ENCODE results near the gene ARHGEF19. TPM values are rescaled to one million over a fixed set of nuclear protein-coding genes. Genes with fewer than 3 reads are reported as not detected.

The ARHGEF19 gene
- total and polyA plus RNA-seq, 2 of the 4 experiments (the other 2 are of a cell fraction) = 4.5 to 16.8 TPM

DNA sequence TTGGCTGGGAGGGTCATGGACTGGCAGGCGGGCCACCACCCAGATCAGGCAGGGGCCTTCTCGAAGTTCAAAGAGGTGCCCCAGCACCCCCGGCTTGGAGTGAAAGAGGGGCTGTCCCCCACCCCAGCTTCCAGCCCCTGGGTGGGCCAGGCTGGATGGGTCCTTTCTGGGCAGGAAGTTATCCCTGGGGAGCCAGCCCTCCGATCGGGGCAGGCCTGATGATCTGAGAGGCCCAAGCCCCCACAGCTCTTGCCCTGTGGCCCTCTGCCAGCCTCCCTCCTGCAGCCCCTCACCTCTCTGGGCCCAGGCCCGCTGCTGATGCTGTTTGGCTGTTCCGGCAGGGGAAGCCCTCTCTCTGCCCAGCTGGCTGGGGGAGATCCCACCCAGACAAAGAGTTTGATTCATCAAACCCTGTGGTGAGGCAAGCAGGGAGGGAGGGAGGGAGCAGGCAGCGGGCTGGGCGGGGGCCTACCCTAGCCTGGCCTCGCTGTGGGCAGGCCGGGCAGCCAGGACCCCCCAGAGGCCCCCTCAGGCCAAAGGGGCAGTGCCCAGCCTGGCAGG lies 2.5 kb downstream of the ARHGEF19 start:
- intact Hi-C loops (cut with micrococcal nuclease) = loop anchor here (5.0 kb wide), 2 partner anchors 32 to 157 kb away; partner anchors contain the start of gene SZRD1
- peak overlapping the region; percentile 60 for H2AFZ ChIP-seq (replicated peaks; ENCODE audit: low read length, poor library complexity)

More for the DNA sequence above, 2.5 kb downstream of the ARHGEF19 start:
- Histone ChIP-seq H3K9ac (ENCODE audit: low read depth, low read length) (0 out of 2 replicates have a peak overlapping the region, but pooled peaks have one; percentile 37), H3K4me1 (ENCODE audit: control insufficient read depth, insufficient read depth, low read length) (peaks cover 9% of the 10 kb centered on the region), H3K27me3 (ENCODE audit: control insufficient read depth, insufficient read depth, low read length) (no peaks in the 10 kb centered on the region), H4K91ac (ENCODE audit: insufficient read depth, low read depth, low read length) (peak overlapping the region; percentile 20; the same call in 1 of the 2 replicates), H2BK120ac (ENCODE audit: low read depth, low read length) (0 out of 2 replicates have a peak overlapping the region, but pooled peaks have one; percentile 34), H4K5ac (ENCODE audit: low read depth, low read length) (peak overlapping the region; percentile 69; the same call in 1 of the 2 replicates), H4K20me1 (ENCODE audit: insufficient read depth, low read length) (no peaks in the 10 kb centered on the region), H3K14ac (replicated peaks; ENCODE audit: low read depth, low read length) (no peak overlapping the region), H3K9me3 (ENCODE audit: control insufficient read depth, insufficient read depth, low read length) (no peaks in the 10 kb centered on the region), H3K18ac (ENCODE audit: low read depth, low read length) (peak overlapping the region; percentile 10; the same call in 1 of the 2 replicates), H3K27ac (ENCODE audit: insufficient read depth, low read length) (peak overlapping the region; percentile 36; the same call in 1 of the 2 replicates), H4K8ac (ENCODE audit: low read depth in 2 of 2, low read length in 2 of 2) (peak overlapping the region; percentile 24 to 39; a peak in 2 of 4 replicates), H3K56ac (ENCODE audit: extremely low read depth, insufficient read depth, low read length) (no peak overlapping the region), H2BK20ac (ENCODE audit: low read depth, low read length) (no peak overlapping the region), H2AK5ac (ENCODE audit: low read depth, low read length) (no peak overlapping the region; the same call in 1 of the 2 replicates), H3K36me3 (ENCODE audit: control insufficient read depth, insufficient read depth, low read length) (no peaks in the 10 kb centered on the region), H2AK9ac (replicated peaks; ENCODE audit: low read depth, low read length, poor library complexity) (peak overlapping the region; percentile 44), H3K4ac (ENCODE audit: low read depth, low read length) (peak overlapping the region; percentile 10; the same call in 1 of the 2 replicates), H2BK15ac (ENCODE audit: low read depth, low read length) (no peak overlapping the region), H3K4me3 (ENCODE audit: insufficient read depth, low read depth, low read length) (peak overlapping the region; percentile 17; the same call in 1 of the 2 replicates), H2BK5ac (ENCODE audit: low read depth, low read length, poor library complexity, severe bottlenecking) (no peak overlapping the region), H3K79me1 (ENCODE audit: low read depth in 1 of 2, low read length in 2 of 2) (peaks cover 7 to 12% of the 10 kb centered on the region in 2 experiments; a peak in 3 of 4 replicates), H3K9me1 (ENCODE audit: insufficient read depth, low read length) (peaks cover 6% of the 10 kb centered on the region; the same call in 1 of the 2 replicates), H3K23ac (ENCODE audit: low read depth, low read length) (no peak overlapping the region), H3K4me2 (ENCODE audit: low read depth, low read length) (peak overlapping the region; percentile 20; the same call in 1 of the 2 replicates)
- ChIA-PET POLR2A (ENCODE audit: unreplicated experiment) (no interaction called here), CTCF (no interaction called here)
- no CpG with 5 or more reads among the region's 11 CpGs for WGBS, 2 experiments (ENCODE audit: extremely low coverage in 2 of 2, insufficient read length in 1 of 2)
- in situ Hi-C loops (cut with MboI; ENCODE audit: low sequenced_read_pairs) (no loop called here), dilution Hi-C loops (cut with HindIII; ENCODE audit: low sequenced_read_pairs, unreplicated experiment) (no loop called here)
- peak; percentile 17 for DNase-seq
- TF ChIP-seq MAZ (IDR thresholded peaks at IDR 0.05; ENCODE audit: borderline replicate concordance, low read depth, low read length) = no peak
- ATAC-seq (ENCODE audit: low read depth) = no peak
- no TSS peak for BruUV-seq (replicated peaks)
